ENCODE measurements around the gene RAB5IF.
"Not testable (repeated sequence)": the region's sequence is repeated elsewhere in the genome, so short reads cannot be mapped to it uniquely, and the experiment has no call there.

The RAB5IF gene

DNA sequence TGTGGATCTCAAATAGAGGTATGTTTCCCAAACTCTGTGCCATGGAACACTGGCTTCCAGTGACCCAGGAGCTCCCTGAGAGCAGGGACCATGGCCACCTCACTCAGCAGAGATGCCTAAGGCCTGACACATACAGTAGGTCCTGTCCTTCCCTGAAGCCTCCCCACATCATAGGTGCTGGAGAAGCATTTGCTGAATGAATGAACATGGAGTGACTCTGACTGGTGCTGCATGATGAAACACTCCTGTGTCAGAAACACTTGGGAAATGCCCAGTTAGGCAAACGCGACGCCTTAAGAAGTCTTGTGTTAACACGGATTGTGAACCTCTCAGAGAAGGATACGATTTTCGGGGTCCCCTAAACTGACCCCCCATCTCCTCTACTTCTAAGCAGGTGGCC lies 26.1 kb downstream of the RAB5IF start:
- DNase-seq: no peak

DNA sequence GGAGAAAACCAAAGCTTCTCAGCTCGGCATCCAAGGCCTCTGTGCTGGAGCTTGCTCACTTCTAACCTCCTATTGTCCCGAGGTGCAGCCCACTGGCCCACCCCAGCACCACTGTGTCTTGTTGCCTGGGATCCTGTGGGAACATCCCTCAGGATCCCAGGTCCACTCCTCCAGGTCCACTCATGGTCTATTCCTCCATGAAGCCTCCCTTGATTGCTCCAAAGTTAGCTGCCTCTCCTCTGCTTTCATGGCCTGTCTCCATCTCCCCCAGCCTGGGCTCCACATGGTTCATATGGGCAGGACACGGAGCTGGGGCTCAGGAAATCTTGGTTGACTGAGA lies 26.5 kb downstream of the RAB5IF start:
- DNase-seq: no peak

GRCh38 chr20:36632487-36633284 lies 27.1 kb downstream of the RAB5IF start:
- no peak for DNase-seq

DNA sequence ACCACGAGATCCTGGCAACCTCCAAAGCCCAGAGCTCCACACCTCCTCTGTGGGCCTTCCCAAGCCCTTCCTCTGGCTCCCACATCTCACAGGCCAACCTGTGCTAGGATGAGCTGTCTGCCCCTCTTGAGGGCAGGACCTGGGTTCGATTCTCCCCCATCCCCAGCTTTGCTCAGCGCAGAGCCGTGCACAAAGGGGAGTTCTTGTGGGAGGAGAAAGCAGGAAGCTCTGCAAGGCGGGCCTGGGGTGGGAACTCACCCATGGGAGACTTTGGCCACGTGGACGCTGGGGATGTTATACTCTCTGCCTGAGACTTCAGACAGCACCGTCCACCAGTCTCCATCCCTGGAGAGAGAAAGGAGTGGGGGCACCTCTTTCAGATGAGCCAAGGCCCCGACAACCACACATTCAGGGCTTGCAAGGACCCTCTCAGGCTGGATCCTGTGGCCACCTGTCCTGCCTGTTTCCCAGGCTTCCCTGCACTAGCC lies 27.8 kb downstream of the RAB5IF start:
- DNase-seq: no peak

DNA sequence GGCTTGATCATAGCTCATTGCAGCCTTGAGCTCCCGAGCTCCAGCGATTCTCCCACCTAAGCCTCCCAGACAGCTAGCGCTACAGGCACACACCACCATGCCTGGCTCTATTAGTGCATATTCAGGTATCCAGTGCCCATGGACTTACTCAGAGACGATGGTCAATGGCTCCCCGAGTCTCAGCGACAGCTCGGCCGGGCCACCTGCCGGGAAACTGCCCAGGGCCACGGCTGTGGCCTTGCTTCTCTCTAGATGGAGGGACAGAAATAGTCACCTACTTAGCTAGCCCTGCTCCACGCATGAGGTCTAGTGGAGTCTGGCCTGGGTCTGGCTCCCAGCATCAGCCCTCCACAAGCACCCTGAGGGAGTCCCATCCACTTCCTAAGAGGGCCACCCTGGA lies 28.8 kb downstream of the RAB5IF start:
- DNase-seq: no peak

- not testable (repeated sequence) for DNase-seq
Observed at GRCh38 chr20:36638876-36639400, 33.4 kb downstream of the RAB5IF start.

DNA sequence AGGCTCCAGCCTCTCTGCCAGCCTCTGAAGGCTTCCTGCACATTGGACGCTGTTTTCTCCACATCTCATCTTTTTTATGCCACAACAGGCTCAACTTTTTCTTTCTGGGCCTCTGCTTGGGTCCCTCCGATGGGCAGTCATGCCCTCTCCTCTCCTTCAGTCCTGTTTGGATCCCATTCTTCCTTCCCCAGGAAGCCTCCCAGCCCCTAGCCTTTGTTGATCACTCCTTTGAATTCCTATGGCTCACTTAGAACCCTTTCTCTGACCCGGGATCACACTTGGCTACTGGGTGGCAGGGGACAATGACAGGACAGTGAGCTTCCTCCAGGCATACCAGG lies 35.9 kb downstream of the RAB5IF start:
- DNase-seq: no peak

GRCh38 chr20:36642136-36642535 lies 36.6 kb downstream of the RAB5IF start:
- no peak for DNase-seq

- DNase-seq: no peak
Observed at GRCh38 chr20:36644032-36644705, 38.6 kb downstream of the RAB5IF start.

- no peak for DNase-seq
Observed at GRCh38 chr20:36644706-36645095, 39.1 kb downstream of the RAB5IF start.

DNA sequence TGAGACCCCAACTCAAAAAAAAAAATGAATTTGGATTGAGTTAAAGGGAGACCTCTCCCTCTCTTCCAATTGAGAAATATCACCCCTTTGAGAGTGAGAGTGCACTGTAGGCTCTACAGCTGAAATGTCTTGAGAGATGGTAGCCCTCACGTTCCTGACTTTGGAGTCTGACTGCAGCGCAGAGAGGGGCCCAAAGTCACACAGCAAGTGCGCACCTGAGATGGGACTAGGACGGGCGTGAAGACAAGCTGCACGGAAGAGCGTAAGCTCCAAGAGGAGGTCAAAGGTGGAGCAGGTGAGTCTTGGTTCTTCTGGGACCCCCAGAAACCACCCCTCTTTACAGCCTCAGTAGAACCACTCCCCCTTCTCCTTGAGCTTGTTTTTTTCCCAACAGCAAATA lies 39.8 kb downstream of the RAB5IF start:
- DNase-seq: no peak

DNA sequence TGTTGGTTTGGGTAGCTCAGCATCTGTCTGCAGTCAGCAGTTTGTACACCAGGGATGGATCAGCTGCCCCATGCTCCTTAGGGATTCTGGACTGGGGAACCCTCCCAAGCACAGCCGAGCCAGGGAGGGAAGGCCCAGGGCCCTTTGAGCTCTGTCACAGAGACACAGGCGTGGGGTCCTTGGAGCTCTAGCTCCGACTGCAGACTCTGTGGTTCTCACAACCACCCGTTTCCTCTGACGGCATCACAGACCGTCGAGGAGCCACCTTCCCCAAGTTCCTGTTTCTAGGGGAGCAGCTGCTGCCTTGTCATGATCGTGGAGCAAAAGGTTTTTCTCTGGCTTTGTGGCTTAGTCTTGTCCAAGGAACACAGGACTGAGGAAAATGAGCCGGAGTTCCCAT lies 40.4 kb downstream of the RAB5IF start, which contains the start of gene SLA2:
TSS of gene SLA2 (minus strand) at position 199 of the 400 bp plus-strand sequence. CDS start 4,861 bp downstream, outside the sequence.
- DNase-seq: no peak

- DNase-seq: no peak
Observed at GRCh38 chr20:36646678-36647077, 41.1 kb downstream of the RAB5IF start.

DNA sequence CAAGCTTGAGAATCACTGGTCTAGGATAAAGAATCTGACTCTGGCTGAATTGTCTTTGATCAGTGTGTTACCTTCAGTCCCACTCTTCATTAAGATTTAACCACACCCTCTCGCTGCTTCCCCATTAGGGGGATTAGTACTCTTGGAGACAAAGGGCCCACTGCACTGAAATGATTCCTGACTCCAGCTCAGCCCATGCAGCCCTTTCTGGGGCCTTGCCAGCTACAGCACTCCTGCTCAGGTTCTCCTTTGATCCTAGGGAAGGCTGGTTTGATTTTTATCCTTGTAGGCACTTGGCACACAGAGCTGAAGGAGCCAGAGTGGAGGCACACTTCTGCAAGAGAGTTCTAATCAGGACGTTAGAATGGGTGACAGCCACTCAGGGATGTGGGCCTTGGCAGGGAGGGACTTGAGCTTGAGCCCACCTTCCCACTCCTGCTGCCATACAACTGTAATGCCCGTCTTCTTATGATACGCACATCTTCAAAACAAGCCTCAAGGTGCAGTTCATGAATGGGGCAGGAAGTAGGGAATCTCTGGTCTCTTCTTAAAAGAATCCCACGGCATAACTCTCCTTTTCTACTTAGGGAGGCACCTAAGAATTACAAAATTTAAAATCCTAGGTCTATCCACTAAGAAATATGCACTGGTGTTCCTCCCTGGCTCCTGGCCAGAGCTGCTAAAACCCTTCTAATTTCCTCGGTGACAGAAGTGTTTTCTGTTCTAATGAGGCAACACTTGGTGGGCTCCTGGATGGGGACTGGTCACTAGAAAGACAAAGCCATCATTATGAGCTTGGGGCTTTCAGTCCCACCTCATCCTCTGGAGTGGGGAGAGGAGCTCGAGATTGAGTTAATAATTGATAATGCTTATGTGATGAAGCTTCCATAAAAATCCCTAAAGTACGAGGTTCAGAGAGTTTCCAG lies 41.9 kb downstream of the RAB5IF start:
- no peak for DNase-seq

- no peak for DNase-seq
Observed at GRCh38 chr20:36653456-36653855, 47.9 kb downstream of the RAB5IF start.

- no peak for DNase-seq
Observed at GRCh38 chr20:36654506-36654905, 48.9 kb downstream of the RAB5IF start.

- no peak for DNase-seq
Observed at GRCh38 chr20:36655004-36655403, 49.4 kb downstream of the RAB5IF start.

DNA sequence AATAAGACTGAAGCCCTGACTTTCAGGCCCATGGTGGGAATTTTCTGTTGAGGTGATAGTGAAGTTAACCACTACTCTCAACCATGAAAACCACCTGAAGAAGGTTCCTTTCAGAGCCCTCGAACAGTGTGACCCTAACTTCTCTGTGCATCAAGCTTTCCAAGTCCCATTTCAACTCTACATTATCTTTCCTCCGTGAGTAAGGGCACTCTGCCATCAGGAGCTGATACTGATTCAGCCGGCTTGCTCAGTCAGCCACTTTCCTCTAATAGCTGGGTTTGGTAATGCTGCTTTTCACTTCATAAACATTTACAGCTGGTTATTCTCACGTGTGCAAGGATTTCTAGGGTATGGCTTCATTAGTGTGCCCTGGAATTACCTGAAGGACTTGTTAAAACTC lies 51.2 kb downstream of the RAB5IF start:
- DNase-seq: no peak

GRCh38 chr20:36658300-36658699 lies 52.7 kb downstream of the RAB5IF start:
- DNase-seq: no peak

Measured in NCI-H2081 (cell line).